Spleen (tissue), 11 donors: ENCODE data around the gene PRCP. TPM values are rescaled to one million over a fixed set of nuclear protein-coding genes. Genes with fewer than 3 reads are reported as not detected.

Source experiments
- DNase-seq: peaks from one replicate; pipeline ENCODE4 v3.0.0-alpha.2; 2020
- H3K27ac ChIP-seq, 8 donors: fragments of 200-600 bp; sonication (generic) in 7 of 8; 1 replicate in 4 of 8; 2 replicates in 4 of 8; pipeline versions ENCODE4 v1.5.0 to v1.8.0; 2016 to 2021; ENCODE audit warnings: inconsistent platforms in 4 of 8, mild to moderate bottlenecking in 4 of 8, moderate library complexity in 1 of 8
- H3K27me3 ChIP-seq, 7 donors: fragments of 200-600 bp; sonication (generic) in 6 of 7; replicated peaks in 1 of 7; 1 replicate in 4 of 7; 2 replicates in 3 of 7; pipeline versions ENCODE4 v1.5.0 to v1.8.0; 2016 to 2021; ENCODE audit warnings: inconsistent platforms in 3 of 7, mild to moderate bottlenecking in 1 of 7
- H3K36me3 ChIP-seq, 6 donors: fragments of 200-600 bp; sonication (generic) in 5 of 6; 1 replicate in 4 of 6; 2 replicates in 2 of 6; pipeline versions ENCODE4 v1.5.0 to v1.8.0; 2016 to 2021; ENCODE audit warnings: inconsistent platforms in 2 of 6
- H3K4me1 ChIP-seq, 6 donors: fragments of 200-600 bp; sonication (generic) in 5 of 6; 1 replicate in 3 of 6; 2 replicates in 3 of 6; pipeline versions ENCODE4 v1.5.0 to v1.8.0; 2016 to 2021; ENCODE audit warnings: inconsistent platforms in 3 of 6
- H3K4me3 ChIP-seq, 8 donors: fragments of 200-600 bp; sonication (generic) in 7 of 8; 1 replicate in 4 of 8; 2 replicates in 4 of 8; pipeline versions ENCODE4 v1.5.0 to v1.8.0; 2016 to 2021; ENCODE audit warnings: inconsistent platforms in 4 of 8, mild to moderate bottlenecking in 4 of 8, moderate library complexity in 2 of 8
- H3K9me3 ChIP-seq, 8 donors: fragments of 200-600 bp; sonication (generic) in 7 of 8; 1 replicate in 4 of 8; 2 replicates in 4 of 8; pipeline versions ENCODE4 v1.5.0 to v1.8.0; 2016 to 2021; ENCODE audit warnings: inconsistent platforms in 4 of 8
- CTCF ChIP-seq, 11 experiments: fragments of 200-600 bp in 7 of 11; fragments of 450-650 bp in 4 of 11; sonication (generic) in 4 of 11; IDR thresholded peaks in 8 of 11; conservative IDR thresholded peaks in 3 of 11; 1 replicate in 7 of 11; 2 replicates in 4 of 11; pipeline versions ENCODE4 v1.4.0 to v1.8.0; 2016 to 2021; ENCODE audit warnings: antibody characterized with exemption in 11 of 11, inconsistent platforms in 4 of 11, mild to moderate bottlenecking in 1 of 11
- POLR2A ChIP-seq, 3 donors: fragments of 450-650 bp; IDR thresholded peaks; one replicate each; pipeline ENCODE4 v1.5.1; 2017; ENCODE audit warnings: antibody characterized with exemption in 3 of 3, mild to moderate bottlenecking in 1 of 3
- POLR2AphosphoS5 ChIP-seq, 3 donors: sonication (generic); formaldehyde crosslinking; IDR thresholded peaks; one replicate each; pipeline ENCODE4 v1.5.1; 2017; ENCODE audit warnings: antibody characterized with exemption in 3 of 3
- WGBS, 5 donors: extraction: QIAGEN DNeasy Blood & Tissue Kit in 3 of 5; methylation state at CpG; one replicate each; pipeline versions ENCODE4 v1.1.5 to v1.1.7; 2013 to 2018; 5-methylcytosine and 5-hydroxymethylcytosine counted together
- intact Hi-C: fragments of 100-400 bp; cut with DNase I; formaldehyde crosslinking; loops from one replicate; pipeline ENCODE4 v1.15.0; 2023; ENCODE audit warnings: low total_unique reads
- polyA plus RNA-seq, 3 donors: library from polyadenylated mRNA; stranded (reverse); fragments of 200-250 nt; gene quantifications; one replicate each; pipeline ENCODE4 v1.2.1, GENCODE V29; 2013
- total RNA-seq, 7 donors: library from RNA; depleted of rRNA in 3 of 7; stranded (reverse); fragments of >200 nt in 3 of 7; fragmentation: NEBNext Ultra II Directional in 4 of 7; extraction: Animal tissue kit (Norgen Biotek cat#: 25700) in 4 of 7; gene quantifications; one replicate each; pipeline versions ENCODE4 v1.1.0 to v1.2.1, GENCODE V29; 2016 to 2021
- donor health status: healthy with polysubstance abuse.
- donor health status: DM: no; HTN: no; CAD: no; lungs with moderate emphysema.
- donor health status: DM: no; HTN: no; CAD: no.
- donor health status: Bipolar disorder and iron deficiency.
- donor health status: healthy.
- donor health status: DM: no; HTN: no; CAD: no.
- donor health status: DM: yes; HTN: yes; CAD: no.

Gene PRCP
- total and polyA plus RNA-seq, 10 donors, result 22.2 to 85.7 (median 65.7) TPM

DNA sequence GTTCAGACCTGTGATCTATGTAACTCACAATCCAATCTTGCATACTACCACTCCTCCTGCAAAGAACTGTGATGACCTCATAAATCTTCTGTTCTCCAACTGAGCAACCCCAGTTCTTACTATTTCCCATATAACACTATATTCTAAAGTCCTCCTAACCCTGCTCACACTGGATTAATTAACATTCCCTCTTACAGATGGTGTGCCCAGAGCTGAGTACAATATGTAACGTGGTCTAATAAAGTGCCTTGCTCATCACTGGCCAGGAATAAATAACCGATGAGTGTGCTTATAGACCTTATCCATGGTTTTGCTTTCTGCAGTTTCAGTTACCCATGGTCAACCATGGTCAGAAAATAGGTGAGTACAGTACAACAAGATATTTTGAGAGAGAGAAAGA lies 28.6 kb downstream of the PRCP start:
- no peak for TF ChIP-seq POLR2A (IDR thresholded peaks at IDR 0.05)
- TF ChIP-seq CTCF (IDR thresholded peaks at IDR 0.05 in 8 of 11, conservative IDR thresholded peaks at IDR 0.05 in 3 of 11), result no peak
- TF ChIP-seq POLR2AphosphoS5 (IDR thresholded peaks at IDR 0.05), result no peak
- Histone ChIP-seq H3K4me3 (no peak overlapping the region), H3K27ac (no peak overlapping the region), H3K4me1 (peaks cover 0 to 47% (median 15%) of the 10 kb centered on the region in 6 donors), H3K36me3 (no peaks in the 10 kb centered on the region), H3K27me3 (peaks cover 0 to 8% (median 0%) of the 10 kb centered on the region in 7 donors), H3K9me3 (peaks cover 0 to 3% (median 0%) of the 10 kb centered on the region in 8 donors)
- no peak for DNase-seq
- intact Hi-C loops, result no loop called here
- WGBS, 5 donors, result 96 to 100% (median 98%) methylated on average over 2 of the region's 2 CpGs

DNA sequence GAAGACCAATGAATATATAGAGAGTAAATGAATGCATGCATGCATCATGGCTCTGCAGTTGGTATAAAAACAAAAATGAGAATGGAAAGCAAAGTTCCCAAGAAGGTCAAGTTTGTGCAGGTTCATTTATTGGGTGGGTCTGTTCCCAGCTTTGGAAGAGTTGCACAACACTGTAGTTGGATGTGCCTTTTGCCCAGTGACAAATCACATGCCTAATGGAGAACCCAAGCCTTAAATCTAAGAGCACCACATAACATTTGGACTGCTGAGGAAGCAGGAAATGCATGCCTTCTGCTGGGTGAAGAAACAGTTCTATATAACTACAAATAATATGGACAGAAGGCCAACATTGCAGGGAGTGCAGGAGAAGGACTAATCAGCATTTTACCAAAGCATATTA lies 30.6 kb downstream of the PRCP start:
- Histone ChIP-seq H3K27ac (peak overlapping the region in 2 of 8 donors; percentile 8 to 13), H3K4me1 (peaks cover 0 to 44% (median 14%) of the 10 kb centered on the region in 6 donors), H3K36me3 (no peaks in the 10 kb centered on the region), H3K4me3 (no peak overlapping the region), H3K27me3 (peaks cover 0 to 8% (median 0%) of the 10 kb centered on the region in 7 donors), H3K9me3 (no peaks in the 10 kb centered on the region)
- intact Hi-C loops, result loop anchor here (5.0 kb wide), 1 partner anchor 33 kb away; the partner anchor contains the start of genes DDIAS and PRCP
- DNase-seq, result no peak
- TF ChIP-seq CTCF (IDR thresholded peaks at IDR 0.05 in 8 of 11, conservative IDR thresholded peaks at IDR 0.05 in 3 of 11) (no peak), POLR2AphosphoS5 (IDR thresholded peaks at IDR 0.05) (no peak), POLR2A (IDR thresholded peaks at IDR 0.05) (no peak)

- intact Hi-C loops, result loop anchor here (5.0 kb wide), 1 partner anchor 35 kb away; the partner anchor contains the start of genes DDIAS and PRCP
- peak; percentile 62 for DNase-seq
- no peaks in the 10 kb centered on the region for H3K9me3 ChIP-seq
- TF ChIP-seq POLR2A (IDR thresholded peaks at IDR 0.05) (no peak), CTCF (IDR thresholded peaks at IDR 0.05 in 8 of 11, conservative IDR thresholded peaks at IDR 0.05 in 3 of 11) (peak; percentile 49 to 83 (median 68))
- WGBS, 5 donors, result 12 to 20% (median 15%) methylated on average over 10 of the region's 10 CpGs
- H3K27me3 ChIP-seq, result peaks cover 0 to 8% (median 0%) of the 10 kb centered on the region in 7 donors
- no peaks in the 10 kb centered on the region for H3K36me3 ChIP-seq
- H3K27ac ChIP-seq, result peak overlapping the region in 1 of 8 donors; percentile 39
- no peak overlapping the region for H3K4me3 ChIP-seq
- H3K4me1 ChIP-seq, result peaks cover 0 to 48% (median 10%) of the 10 kb centered on the region in 6 donors
These were observed 32.6 kb downstream of the PRCP start for GRCh38 chr11:82867495-82868082.

DNA sequence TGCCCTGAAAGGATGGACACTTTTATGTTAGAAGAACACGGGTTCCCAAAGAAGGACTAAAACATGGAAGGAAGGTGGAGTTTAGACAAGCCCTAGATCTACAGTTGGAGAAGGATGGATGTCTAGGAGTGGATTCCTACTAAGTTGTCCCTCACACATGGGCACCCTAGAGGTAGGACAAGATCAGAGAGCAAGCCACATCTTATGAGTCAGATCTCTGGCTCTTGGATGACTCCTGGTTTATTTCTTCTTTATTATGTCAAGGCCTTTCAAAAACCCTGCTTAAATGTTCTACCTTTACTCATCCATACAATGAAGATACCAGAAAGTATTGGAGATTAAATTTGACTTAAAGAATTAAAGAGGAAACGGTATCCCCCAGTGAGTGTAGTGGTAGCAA lies 34.4 kb downstream of the PRCP start:
- H3K4me1 ChIP-seq, result peaks cover 0 to 48% (median 10%) of the 10 kb centered on the region in 6 donors
- H3K27me3 ChIP-seq, result peaks cover 0 to 8% (median 0%) of the 10 kb centered on the region in 7 donors
- 87 to 95% (median 92%) methylated on average over 2 of the region's 2 CpGs for WGBS, 5 donors
- no peaks in the 10 kb centered on the region for H3K36me3 ChIP-seq
- DNase-seq, result no peak
- TF ChIP-seq CTCF (IDR thresholded peaks at IDR 0.05 in 8 of 11, conservative IDR thresholded peaks at IDR 0.05 in 3 of 11), result no peak
- TF ChIP-seq POLR2AphosphoS5 (IDR thresholded peaks at IDR 0.05), result no peak
- TF ChIP-seq POLR2A (IDR thresholded peaks at IDR 0.05), result no peak
- no peak overlapping the region for H3K27ac ChIP-seq
- H3K9me3 ChIP-seq, result no peaks in the 10 kb centered on the region
- intact Hi-C loops, result loop anchor here (5.0 kb wide), 1 partner anchor 36 kb away; the partner anchor contains the start of genes DDIAS and PRCP
- no peak overlapping the region for H3K4me3 ChIP-seq
